Measurements from ENCODE around the gene RAB41. TPM values are rescaled to one million over a fixed set of nuclear protein-coding genes. Genes with fewer than 3 reads are reported as not detected.

RAB41 gene
- total and polyA plus RNA-seq, 10 of the 15 experiments (the other 5 are each of a cell fraction or from before 2014, with no cell fraction given): 0.05 to 0.31 TPM; not detected in 8

DNA sequence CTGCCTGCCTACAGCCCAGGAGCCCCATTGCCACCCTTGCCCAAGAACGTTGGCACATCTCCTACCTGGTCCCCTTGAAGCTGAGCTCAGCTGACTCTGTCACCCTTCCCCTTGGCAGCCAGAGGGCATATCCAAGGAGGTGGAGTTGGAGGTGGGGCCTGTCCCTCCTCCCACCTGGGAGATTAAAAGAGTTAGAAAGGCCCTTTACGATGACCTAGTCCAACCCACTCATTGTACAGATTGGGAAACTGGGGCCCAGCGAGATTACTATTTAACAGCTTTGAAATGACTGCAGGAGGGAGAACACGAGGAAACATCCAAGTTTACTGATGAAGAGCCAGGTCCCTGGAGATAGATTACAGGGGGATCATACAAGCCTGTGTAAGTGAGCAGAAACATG is 21.9 kb upstream of the RAB41 start, which contains the start of gene P2RY4:
TSS of gene P2RY4 (minus strand) at position 101 of the 400 bp plus-strand sequence. CDS start 580 bp downstream, outside the sequence.
- RAD21 ChIA-PET (ENCODE audit: unreplicated experiment): no interaction called here

More for the DNA sequence above, 21.9 kb upstream of the RAB41 start, which contains the start of gene P2RY4:
- no peak within 1 kb of the TSS for H3K4me3 ChIP-seq
- no peaks in the 10 kb centered on the region for H3K4me1 ChIP-seq (ENCODE audit: control insufficient read depth, insufficient read depth, low read length)
- WGBS (ENCODE audit: insufficient coverage, insufficient replicate concordance, low lambda C conversion rate, missing lambda C conversion rate): 13% methylated on average over 4 of the region's 4 CpGs
- intact Hi-C loops (cut with micrococcal nuclease; ENCODE audit: unreplicated experiment) (loop anchor here (5.0 kb wide), 1 partner anchor 228 kb away; no protein-coding TSS in a partner anchor), in situ Hi-C loops (cut with MboI) (no loop called here)
- H3K27me3 ChIP-seq (replicated peaks in 1 of 2; ENCODE audit: control insufficient read depth in 2 of 2, insufficient read depth in 2 of 2, low read length in 1 of 2): no peaks in the 10 kb centered on the region
- ATAC-seq: no peak
- ChIA-PET POLR2A (no interaction called here), CTCF (interaction anchor here (1.8 kb wide), 1 partner anchor 9 kb away, joined by 5 read pairs; no protein-coding TSS in a partner anchor), SMC1A (ENCODE audit: uncharacterized antibody, unreplicated experiment) (interaction anchor here (1.2 kb wide), 1 partner anchor 10 kb away, joined by 4 read pairs; no protein-coding TSS in a partner anchor)
- H3K9ac ChIP-seq (ENCODE audit: control insufficient read depth, insufficient read depth, low read length): no peak within 1 kb of the TSS
- no peak within 1 kb of the TSS for H3K27ac ChIP-seq (ENCODE audit: control insufficient read depth, insufficient read depth)
- no peak within 1 kb of the TSS for H3K4me2 ChIP-seq (ENCODE audit: control insufficient read depth, insufficient read depth)
- no TSS peak for BruUV-seq (replicated peaks)
- H3K36me3 ChIP-seq (ENCODE audit: control insufficient read depth in 2 of 2, insufficient read depth in 2 of 2, low read length in 1 of 2): no peaks in the 10 kb centered on the region
- no peak within 1 kb of the TSS for H2AFZ ChIP-seq (ENCODE audit: control insufficient read depth, low read depth, low read length)
- H3K79me2 ChIP-seq (ENCODE audit: control insufficient read depth, insufficient read depth, low read length): no peaks in the 10 kb centered on the region
- no peak for FAIRE-seq
- H3K9me3 ChIP-seq (replicated peaks; ENCODE audit: control insufficient read depth, insufficient read depth, low read length): no peaks in the 10 kb centered on the region
- DNase-seq (ENCODE audit: low read depth, low spot score): no peak
- no peaks in the 10 kb centered on the region for H4K20me1 ChIP-seq (ENCODE audit: control insufficient read depth, insufficient read depth)
- TF ChIP-seq CREM (IDR thresholded peaks at IDR 0.05; ENCODE audit: low read depth): no peak
- no peak for TF ChIP-seq BRCA1 (IDR thresholded peaks at IDR 0.05; ENCODE audit: low read depth, low read length)
- no peak for TF ChIP-seq ZNF384 (IDR thresholded peaks at IDR 0.05; ENCODE audit: borderline replicate concordance, low read depth, low read length)
- no peak for TF ChIP-seq NFYA (IDR thresholded peaks at IDR 0.05; ENCODE audit: borderline replicate concordance, low read depth, low read length)
- TF ChIP-seq PAX5 (IDR thresholded peaks at IDR 0.05; ENCODE audit: borderline replicate concordance, low read depth, low read length): no peak
- no peak for TF ChIP-seq MYB (IDR thresholded peaks at IDR 0.05; ENCODE audit: borderline replicate concordance, low read depth, low read length)
- no peak for TF ChIP-seq CHD4 (IDR thresholded peaks at IDR 0.05)
- TF ChIP-seq HCFC1 (IDR thresholded peaks at IDR 0.05; ENCODE audit: low read length): no peak
- TF ChIP-seq, protein P1, sequence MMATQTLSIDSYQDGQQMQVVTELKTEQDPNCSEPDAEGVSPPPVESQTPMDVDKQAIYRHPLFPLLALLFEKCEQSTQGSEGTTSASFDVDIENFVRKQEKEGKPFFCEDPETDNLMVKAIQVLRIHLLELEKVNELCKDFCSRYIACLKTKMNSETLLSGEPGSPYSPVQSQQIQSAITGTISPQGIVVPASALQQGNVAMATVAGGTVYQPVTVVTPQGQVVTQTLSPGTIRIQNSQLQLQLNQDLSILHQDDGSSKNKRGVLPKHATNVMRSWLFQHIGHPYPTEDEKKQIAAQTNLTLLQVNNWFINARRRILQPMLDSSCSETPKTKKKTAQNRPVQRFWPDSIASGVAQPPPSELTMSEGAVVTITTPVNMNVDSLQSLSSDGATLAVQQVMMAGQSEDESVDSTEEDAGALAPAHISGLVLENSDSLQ (IDR thresholded peaks at IDR 0.05): no peak
- no peak for TF ChIP-seq IKZF2 (IDR thresholded peaks at IDR 0.05)
- no peak for TF ChIP-seq EED (IDR thresholded peaks at IDR 0.05; ENCODE audit: low read depth)
- TF ChIP-seq YY1 (IDR thresholded peaks at IDR 0.05; ENCODE audit: low read depth, low read length): no peak
